ENCODE measurements around the gene PTPN3.

DNA sequence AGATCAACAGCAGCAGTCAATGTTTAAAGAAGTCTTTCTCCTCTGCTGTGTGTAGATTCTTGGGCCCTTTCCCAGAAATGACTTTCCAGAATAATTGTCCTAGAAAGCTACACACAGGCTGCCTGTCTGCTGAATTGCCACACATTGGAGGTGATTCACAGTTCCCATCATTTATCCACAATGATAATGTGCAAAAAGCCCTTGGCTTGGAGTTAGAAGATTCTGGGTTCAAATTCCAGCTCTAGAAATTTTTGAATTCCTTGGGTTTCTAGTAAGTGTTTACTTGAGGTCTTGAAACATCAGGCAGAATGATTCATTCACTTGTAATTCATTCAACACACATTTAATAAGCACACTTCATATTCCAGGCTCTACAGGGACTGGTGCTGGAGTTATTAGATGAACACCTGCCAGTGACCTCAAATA lies 148.7 kb downstream of the PTPN3 start:
- TF ChIP-seq, protein P1, sequence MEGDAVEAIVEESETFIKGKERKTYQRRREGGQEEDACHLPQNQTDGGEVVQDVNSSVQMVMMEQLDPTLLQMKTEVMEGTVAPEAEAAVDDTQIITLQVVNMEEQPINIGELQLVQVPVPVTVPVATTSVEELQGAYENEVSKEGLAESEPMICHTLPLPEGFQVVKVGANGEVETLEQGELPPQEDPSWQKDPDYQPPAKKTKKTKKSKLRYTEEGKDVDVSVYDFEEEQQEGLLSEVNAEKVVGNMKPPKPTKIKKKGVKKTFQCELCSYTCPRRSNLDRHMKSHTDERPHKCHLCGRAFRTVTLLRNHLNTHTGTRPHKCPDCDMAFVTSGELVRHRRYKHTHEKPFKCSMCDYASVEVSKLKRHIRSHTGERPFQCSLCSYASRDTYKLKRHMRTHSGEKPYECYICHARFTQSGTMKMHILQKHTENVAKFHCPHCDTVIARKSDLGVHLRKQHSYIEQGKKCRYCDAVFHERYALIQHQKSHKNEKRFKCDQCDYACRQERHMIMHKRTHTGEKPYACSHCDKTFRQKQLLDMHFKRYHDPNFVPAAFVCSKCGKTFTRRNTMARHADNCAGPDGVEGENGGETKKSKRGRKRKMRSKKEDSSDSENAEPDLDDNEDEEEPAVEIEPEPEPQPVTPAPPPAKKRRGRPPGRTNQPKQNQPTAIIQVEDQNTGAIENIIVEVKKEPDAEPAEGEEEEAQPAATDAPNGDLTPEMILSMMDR (IDR thresholded peaks at IDR 0.05) = no peak
- TF ChIP-seq POLR2A (IDR thresholded peaks at IDR 0.05) = no peak

Measured in esophagus squamous epithelium (tissue), 4 donors.